A549 (cell line): Measurements from ENCODE around the gene MEMO1.

Experiments used
- CHD2 ChIP-seq: fragments of 150-350 bp; IDR thresholded peaks from 2 replicates; pipeline ENCODE4 v1.6.1; 2014; ENCODE audit warnings: low read length; ENCODE audit not compliant: partially characterized antibody
- EP300 ChIP-seq, 2 experiments: fragments of >200 bp; sonication (Bioruptor Twin); formaldehyde crosslinking; IDR thresholded peaks; 2 replicates in 1 of 2; 3 replicates in 1 of 2; pipeline ENCODE4 v1.6.1; 2016 to 2017
- TF ChIP-seq, protein P1 (sequence below): fragments of >200 bp; sonication (Bioruptor Twin); formaldehyde crosslinking; IDR thresholded peaks from 3 replicates; pipeline ENCODE4 v1.5.1; 2016

DNA sequence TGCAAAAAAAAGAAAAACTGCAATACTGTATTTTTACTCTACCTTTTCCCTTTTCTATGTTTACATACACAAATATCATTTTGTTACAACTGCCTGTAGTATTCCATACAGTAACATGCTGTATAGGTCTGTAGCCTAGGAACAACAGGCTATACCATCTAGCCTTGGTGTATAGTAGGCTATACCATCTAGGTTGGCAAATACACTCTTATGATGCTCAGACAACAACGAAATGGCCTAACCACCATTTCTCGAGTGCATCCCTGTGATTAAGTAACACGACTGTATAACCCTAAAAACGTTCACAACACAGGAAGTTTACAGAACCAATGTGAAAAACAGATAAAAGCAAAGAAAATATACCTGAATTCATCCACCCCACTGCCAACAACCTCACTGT, 64.0 kb downstream of the MEMO1 start:
- TF ChIP-seq, protein P1, sequence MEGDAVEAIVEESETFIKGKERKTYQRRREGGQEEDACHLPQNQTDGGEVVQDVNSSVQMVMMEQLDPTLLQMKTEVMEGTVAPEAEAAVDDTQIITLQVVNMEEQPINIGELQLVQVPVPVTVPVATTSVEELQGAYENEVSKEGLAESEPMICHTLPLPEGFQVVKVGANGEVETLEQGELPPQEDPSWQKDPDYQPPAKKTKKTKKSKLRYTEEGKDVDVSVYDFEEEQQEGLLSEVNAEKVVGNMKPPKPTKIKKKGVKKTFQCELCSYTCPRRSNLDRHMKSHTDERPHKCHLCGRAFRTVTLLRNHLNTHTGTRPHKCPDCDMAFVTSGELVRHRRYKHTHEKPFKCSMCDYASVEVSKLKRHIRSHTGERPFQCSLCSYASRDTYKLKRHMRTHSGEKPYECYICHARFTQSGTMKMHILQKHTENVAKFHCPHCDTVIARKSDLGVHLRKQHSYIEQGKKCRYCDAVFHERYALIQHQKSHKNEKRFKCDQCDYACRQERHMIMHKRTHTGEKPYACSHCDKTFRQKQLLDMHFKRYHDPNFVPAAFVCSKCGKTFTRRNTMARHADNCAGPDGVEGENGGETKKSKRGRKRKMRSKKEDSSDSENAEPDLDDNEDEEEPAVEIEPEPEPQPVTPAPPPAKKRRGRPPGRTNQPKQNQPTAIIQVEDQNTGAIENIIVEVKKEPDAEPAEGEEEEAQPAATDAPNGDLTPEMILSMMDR: no peak
- no peak for TF ChIP-seq CHD2
- no peak for TF ChIP-seq EP300 (IDR thresholded peaks at IDR 0.05)
